CD14-positive monocyte (primary cell): ENCODE data around the gene ABI2. TPM values are rescaled to one million over a fixed set of nuclear protein-coding genes. Genes with fewer than 3 reads are reported as not detected.
A peak's percentile ranks its signal among the peaks of the same experiment; 100 is the strongest.

Experiments
- DNase-seq, 3 donors: peaks; one replicate each; pipeline ENCODE4 v3.0.0-alpha.2; 2011 to 2022
- H2AFZ ChIP-seq: 2 replicates; pipeline ENCODE4 v1.6.0; 2012; ENCODE audit warnings: mild to moderate bottlenecking, low read depth, low read length, inconsistent platforms; ENCODE audit not compliant: insufficient read depth, poor library complexity, severe bottlenecking
- H3K27ac ChIP-seq, 2 donors: 1 replicate in 1 of 2; 2 replicates in 1 of 2; pipeline ENCODE4 v1.5.1; 2012 to 2013; ENCODE audit warnings: low read length in 2 of 2, control low read depth in 1 of 2, inconsistent platforms in 1 of 2, low read depth in 1 of 2, mild to moderate bottlenecking in 1 of 2
- H3K27me3 ChIP-seq, 2 donors: one replicate each; pipeline versions ENCODE4 v1.6.0 to v1.6.1; 2011 to 2013; ENCODE audit warnings: low read length in 2 of 2; ENCODE audit not compliant: control insufficient read depth in 2 of 2, insufficient read depth in 2 of 2
- H3K36me3 ChIP-seq, 2 donors: replicated peaks in 1 of 2; 1 replicate in 1 of 2; 2 replicates in 1 of 2; pipeline versions ENCODE4 v1.5.1 to v1.6.1; 2012 to 2013; ENCODE audit warnings: low read length in 2 of 2, control low read depth in 1 of 2, inconsistent platforms in 1 of 2, mild to moderate bottlenecking in 1 of 2; ENCODE audit not compliant: insufficient read depth in 2 of 2, control insufficient read depth in 1 of 2
- H3K4me1 ChIP-seq, 2 donors: 1 replicate in 1 of 2; 2 replicates in 1 of 2; pipeline versions ENCODE4 v1.5.1 to v1.6.1; 2012 to 2013; ENCODE audit warnings: low read length in 2 of 2, control low read depth in 1 of 2, inconsistent platforms in 1 of 2, mild to moderate bottlenecking in 1 of 2, moderate library complexity in 1 of 2; ENCODE audit not compliant: insufficient read depth in 2 of 2, control insufficient read depth in 1 of 2
- H3K4me2 ChIP-seq: replicated peaks from 2 replicates; pipeline ENCODE3; 2012; ENCODE audit warnings: low read length, moderate library complexity, mild to moderate bottlenecking; ENCODE audit not compliant: poor library complexity, severe bottlenecking; ENCODE audit errors: extremely low read depth
- H3K4me3 ChIP-seq, 3 experiments: fragments of 200-600 bp in 1 of 3; sonication (generic) in 1 of 3; replicated peaks in 1 of 3; 1 replicate in 2 of 3; 2 replicates in 1 of 3; pipeline ENCODE4 v1.5.1; 2011 to 2013; ENCODE audit warnings: low read length in 3 of 3, mild to moderate bottlenecking in 3 of 3, control low read depth in 2 of 3, low read depth in 2 of 3, inconsistent platforms in 1 of 3, moderate library complexity in 1 of 3
- H3K79me2 ChIP-seq: 2 replicates; pipeline ENCODE4 v1.6.0; 2012; ENCODE audit warnings: mild to moderate bottlenecking, control low read depth, inconsistent platforms, low read length, moderate library complexity; ENCODE audit not compliant: insufficient read depth
- H3K9ac ChIP-seq: 2 replicates; pipeline ENCODE4 v1.6.0; 2017; ENCODE audit warnings: low read length, mild to moderate bottlenecking; ENCODE audit not compliant: insufficient read depth, poor library complexity, severe bottlenecking
- H3K9me3 ChIP-seq, 2 donors: replicated peaks in 1 of 2; 1 replicate in 1 of 2; 2 replicates in 1 of 2; pipeline versions ENCODE4 v1.5.1 to v1.6.1; 2012 to 2013; ENCODE audit warnings: low read length in 2 of 2, control low read depth in 1 of 2; ENCODE audit not compliant: control insufficient read depth in 1 of 2, insufficient read depth in 1 of 2
- H4K20me1 ChIP-seq: 2 replicates; pipeline ENCODE4 v1.6.0; 2012; ENCODE audit warnings: mild to moderate bottlenecking, low read length, control low read depth, moderate library complexity; ENCODE audit not compliant: insufficient read depth
- H3K27ac Mint-ChIP-seq, 7 donors: one replicate each; pipeline ENCODE4 v1.8.0; 2020; ENCODE audit warnings: mild to moderate bottlenecking in 7 of 7, mixed read lengths in 7 of 7, moderate library complexity in 6 of 7, inconsistent platforms in 2 of 7
- H3K27me3 Mint-ChIP-seq, 3 donors: one replicate each; pipeline ENCODE4 v1.8.0; 2021 to 2022; ENCODE audit warnings: low read depth in 3 of 3, mild to moderate bottlenecking in 3 of 3, mixed read lengths in 3 of 3, moderate library complexity in 3 of 3, inconsistent platforms in 1 of 3
- H3K36me3 Mint-ChIP-seq, 2 donors: one replicate each; pipeline ENCODE4 v1.8.0; 2020; ENCODE audit warnings: mixed read lengths in 2 of 2, inconsistent platforms in 1 of 2, mild to moderate bottlenecking in 1 of 2
- H3K4me1 Mint-ChIP-seq: one replicate; pipeline ENCODE4 v1.8.0; 2020; ENCODE audit warnings: mild to moderate bottlenecking, mixed read lengths
- H3K4me3 Mint-ChIP-seq, 2 donors: one replicate each; pipeline ENCODE4 v1.8.0; 2020; ENCODE audit warnings: mild to moderate bottlenecking in 2 of 2, mixed read lengths in 2 of 2, moderate library complexity in 1 of 2
- H3K9me3 Mint-ChIP-seq, 7 donors: one replicate each; pipeline ENCODE4 v1.8.0; 2020 to 2022; ENCODE audit warnings: mixed read lengths in 7 of 7, mild to moderate bottlenecking in 6 of 7, moderate library complexity in 6 of 7, inconsistent platforms in 2 of 7
- WGBS: methylation state at CpG from one replicate; pipeline ENCODE4 v1.1.5; 2013; ENCODE audit warnings: missing lambda C conversion rate; ENCODE audit not compliant: insufficient coverage; 5-methylcytosine and 5-hydroxymethylcytosine counted together
- intact Hi-C, 2 donors: fragments of 100-400 bp; cut with micrococcal nuclease; formaldehyde crosslinking; loops; one replicate each; pipeline versions ENCODE4 v1.15.0 to v1.15.1; 2023
- polyA plus RNA-seq, 3 donors: library from polyadenylated mRNA; depleted of rRNA in 1 of 3; unstranded in 2 of 3; stranded (reverse) in 1 of 3; fragments of 300-500 nt in 2 of 3; fragments of >200 nt in 1 of 3; fragmentation: Illumina TruSeq in 2 of 3; gene quantifications; 1 replicate in 2 of 3; 2 replicates in 1 of 3; pipeline ENCODE4 v1.2.3, GENCODE V29; 2012 to 2021
- TF ChIP-seq, protein P1 (sequence below): fragments of 200-600 bp; IDR thresholded peaks from one replicate; pipeline ENCODE4 v1.8.0; 2022; ENCODE audit warnings: antibody characterized with exemption, mild to moderate bottlenecking

ABI2 gene
- polyA plus RNA-seq, 3 donors: 6.1 to 9.2 (median 7.1) TPM

DNA sequence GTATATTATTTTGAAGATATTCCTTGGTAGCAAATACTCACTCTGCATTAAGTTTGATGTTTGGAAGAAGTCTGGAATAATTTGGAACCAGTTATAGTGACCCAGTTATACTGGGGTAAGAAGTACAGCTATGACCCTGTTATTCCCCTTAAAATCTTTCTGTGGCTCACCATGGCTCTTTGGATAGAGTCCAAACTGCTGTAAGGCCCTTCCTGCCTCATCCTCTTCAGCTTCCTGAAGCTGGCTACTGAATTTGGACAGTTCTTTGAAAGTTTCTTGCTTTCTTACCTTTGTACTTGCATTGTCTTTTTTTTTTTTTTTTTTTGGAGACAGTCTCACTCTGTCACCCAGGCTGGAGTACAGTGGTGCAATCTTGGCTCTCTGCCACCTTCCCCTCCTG lies 85.6 kb downstream of the ABI2 start:
- Histone ChIP-seq H3K4me2 (no peak overlapping the region), H4K20me1 (no peaks in the 10 kb centered on the region), H3K79me2 (no peaks in the 10 kb centered on the region), H3K27ac (no peak overlapping the region), H3K27me3 (no peaks in the 10 kb centered on the region), H3K36me3 (peaks cover 0 to 8% of the 10 kb centered on the region in 2 donors), H3K4me3 (no peak overlapping the region), H2AFZ (no peak overlapping the region), H3K4me1 (no peaks in the 10 kb centered on the region), H3K9ac (no peak overlapping the region), H3K9me3 (no peaks in the 10 kb centered on the region)
- no peak for DNase-seq
- Mint-ChIP-seq H3K27ac (peak overlapping the region in 1 of 7 donors; percentile 46), H3K36me3 (peaks cover 19 to 20% of the 10 kb centered on the region in 2 donors), H3K4me3 (no peak overlapping the region), H3K27me3 (no peaks in the 10 kb centered on the region), H3K9me3 (peaks cover 3 to 10% (median 8%) of the 10 kb centered on the region in 7 donors), H3K4me1 (no peaks in the 10 kb centered on the region)
- intact Hi-C loops: no loop called here
- TF ChIP-seq, protein P1, sequence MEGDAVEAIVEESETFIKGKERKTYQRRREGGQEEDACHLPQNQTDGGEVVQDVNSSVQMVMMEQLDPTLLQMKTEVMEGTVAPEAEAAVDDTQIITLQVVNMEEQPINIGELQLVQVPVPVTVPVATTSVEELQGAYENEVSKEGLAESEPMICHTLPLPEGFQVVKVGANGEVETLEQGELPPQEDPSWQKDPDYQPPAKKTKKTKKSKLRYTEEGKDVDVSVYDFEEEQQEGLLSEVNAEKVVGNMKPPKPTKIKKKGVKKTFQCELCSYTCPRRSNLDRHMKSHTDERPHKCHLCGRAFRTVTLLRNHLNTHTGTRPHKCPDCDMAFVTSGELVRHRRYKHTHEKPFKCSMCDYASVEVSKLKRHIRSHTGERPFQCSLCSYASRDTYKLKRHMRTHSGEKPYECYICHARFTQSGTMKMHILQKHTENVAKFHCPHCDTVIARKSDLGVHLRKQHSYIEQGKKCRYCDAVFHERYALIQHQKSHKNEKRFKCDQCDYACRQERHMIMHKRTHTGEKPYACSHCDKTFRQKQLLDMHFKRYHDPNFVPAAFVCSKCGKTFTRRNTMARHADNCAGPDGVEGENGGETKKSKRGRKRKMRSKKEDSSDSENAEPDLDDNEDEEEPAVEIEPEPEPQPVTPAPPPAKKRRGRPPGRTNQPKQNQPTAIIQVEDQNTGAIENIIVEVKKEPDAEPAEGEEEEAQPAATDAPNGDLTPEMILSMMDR: no peak

DNA sequence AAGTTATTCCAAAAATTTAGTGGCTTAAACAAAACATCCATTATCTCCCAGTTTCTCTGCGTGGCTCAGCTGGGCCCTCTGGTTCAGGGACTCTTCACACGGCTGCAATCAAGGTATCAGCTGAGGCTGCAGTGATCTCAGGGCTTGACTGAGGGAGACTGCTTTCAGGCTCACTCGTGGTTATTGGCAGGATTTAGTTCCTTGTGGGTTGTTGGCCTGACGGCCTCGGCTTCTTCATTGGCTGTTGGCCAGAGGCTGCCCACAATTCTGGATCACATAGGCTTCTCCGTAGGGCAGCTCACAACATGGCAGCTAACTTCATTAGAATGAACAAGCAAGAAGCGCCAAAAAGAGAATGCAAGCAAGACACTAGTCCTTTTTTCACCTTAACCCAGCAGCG lies 90.1 kb downstream of the ABI2 start:
- WGBS: 88% methylated on average over 6 of the region's 8 CpGs
- H3K27me3 Mint-ChIP-seq: no peaks in the 10 kb centered on the region
- peaks cover 5 to 22% (median 13%) of the 10 kb centered on the region in 7 donors for H3K9me3 Mint-ChIP-seq
- Histone ChIP-seq H3K9ac (no peak overlapping the region), H3K27ac (no peak overlapping the region), H3K4me3 (no peak overlapping the region), H2AFZ (no peak overlapping the region), H4K20me1 (no peaks in the 10 kb centered on the region), H3K4me2 (no peak overlapping the region), H3K79me2 (no peaks in the 10 kb centered on the region), H3K36me3 (peaks cover 0 to 8% of the 10 kb centered on the region in 2 donors), H3K27me3 (no peaks in the 10 kb centered on the region), H3K9me3 (no peaks in the 10 kb centered on the region), H3K4me1 (no peaks in the 10 kb centered on the region)
- intact Hi-C loops: no loop called here
- no peak overlapping the region for H3K4me3 Mint-ChIP-seq
- H3K27ac Mint-ChIP-seq: no peak overlapping the region
- peaks cover 20 to 24% of the 10 kb centered on the region in 2 donors for H3K36me3 Mint-ChIP-seq
- no peak for DNase-seq
- TF ChIP-seq, protein P1: no peak
- H3K4me1 Mint-ChIP-seq: no peaks in the 10 kb centered on the region
